Neural progenitor cell (in vitro differentiated cells): ENCODE data around the gene KIF21A. TPM values are rescaled to one million over a fixed set of nuclear protein-coding genes. Genes with fewer than 3 reads are reported as not detected.

Experiments used
- DNase-seq: peaks from one replicate; pipeline ENCODE4 v3.0.0-alpha.2; 2016; ENCODE audit warnings: low spot score
- H2AFZ ChIP-seq: fragments of 200-600 bp; sonication (generic); replicated peaks from 2 replicates; pipeline ENCODE4 v1.6.1; 2016; ENCODE audit warnings: antibody characterized with exemption
- H3F3A ChIP-seq: fragments of 200-600 bp; sonication (generic); 2 replicates; pipeline ENCODE4 v1.6.1; 2016; ENCODE audit warnings: antibody characterized with exemption, low read depth
- H3K27ac ChIP-seq: fragments of 200-600 bp; sonication (generic); 2 replicates; pipeline ENCODE4 v1.5.1; 2016; ENCODE audit warnings: mild to moderate bottlenecking
- H3K27me3 ChIP-seq: fragments of 200-600 bp; sonication (generic); 2 replicates; pipeline ENCODE4 v1.6.1; 2016; ENCODE audit warnings: mild to moderate bottlenecking, moderate library complexity
- H3K36me3 ChIP-seq: fragments of 200-600 bp; sonication (generic); 2 replicates; pipeline ENCODE4 v1.5.1; 2016
- H3K4me1 ChIP-seq: fragments of 200-600 bp; sonication (generic); 2 replicates; pipeline ENCODE4 v1.6.1; 2016; ENCODE audit warnings: mixed run types
- H3K4me2 ChIP-seq: fragments of 200-600 bp; sonication (generic); 2 replicates; pipeline ENCODE4 v1.6.1; 2016
- H3K4me3 ChIP-seq: fragments of 200-600 bp; sonication (generic); 2 replicates; pipeline ENCODE4 v1.5.1; 2016
- H3K79me2 ChIP-seq: fragments of 200-600 bp; sonication (generic); 2 replicates; pipeline ENCODE4 v1.6.1; 2016; ENCODE audit warnings: low read depth
- H3K9ac ChIP-seq: fragments of 200-600 bp; sonication (generic); 2 replicates; pipeline ENCODE4 v1.6.1; 2016
- H3K9me3 ChIP-seq: fragments of 200-600 bp; sonication (generic); 2 replicates; pipeline ENCODE4 v1.5.1; 2016; ENCODE audit warnings: low read depth
- H4K20me1 ChIP-seq: fragments of 200-600 bp; sonication (generic); 2 replicates; pipeline ENCODE4 v1.6.1; 2016; ENCODE audit warnings: low read depth
- H3K27ac Mint-ChIP-seq: 3 replicates; pipeline ENCODE4 v1.8.0; 2021; ENCODE audit warnings: mixed read lengths
- H3K27me3 Mint-ChIP-seq: 2 replicates; pipeline ENCODE4 v1.8.0; 2022; ENCODE audit warnings: low read depth, mild to moderate bottlenecking, inconsistent platforms, moderate library complexity, mixed read lengths; ENCODE audit not compliant: insufficient read depth
- H3K36me3 Mint-ChIP-seq: 3 replicates; pipeline ENCODE4 v1.8.0; 2021; ENCODE audit warnings: mixed read lengths
- H3K4me1 Mint-ChIP-seq: 3 replicates; pipeline ENCODE4 v1.8.0; 2021; ENCODE audit warnings: mixed read lengths
- H3K4me3 Mint-ChIP-seq: 3 replicates; pipeline ENCODE4 v1.8.0; 2021; ENCODE audit warnings: mild to moderate bottlenecking, moderate library complexity, mixed read lengths
- H3K9me3 Mint-ChIP-seq: 3 replicates; pipeline ENCODE4 v1.8.0; 2020; ENCODE audit warnings: mixed read lengths
- CTCF ChIP-seq: fragments of 200-600 bp; sonication (generic); IDR thresholded peaks from 2 replicates; pipeline ENCODE4 v1.5.1; 2017; ENCODE audit warnings: antibody characterized with exemption, mild to moderate bottlenecking
- EZH2 ChIP-seq: fragments of 200-600 bp; sonication (generic); IDR thresholded peaks from 2 replicates; pipeline ENCODE4 v1.6.1; 2017; ENCODE audit warnings: antibody characterized with exemption, mild to moderate bottlenecking, moderate library complexity
- EZH2phosphoT487 ChIP-seq: fragments of 200-600 bp; sonication (generic); IDR thresholded peaks from 2 replicates; pipeline ENCODE4 v1.6.1; 2017; ENCODE audit warnings: antibody characterized with exemption
- total RNA-seq: library from RNA; depleted of rRNA; stranded (reverse); fragments of >200 nt; gene quantifications from 2 replicates; pipeline ENCODE4 v1.2.3, GENCODE V29; 2015; ENCODE audit warnings: low replicate concordance

Gene KIF21A
- total RNA-seq, 1 donor from 2014 or later, result 54.2 TPM

GRCh38 chr12:39441189-39441962, 1.5 kb downstream of the KIF21A start:
- H3K27ac ChIP-seq, result no peak overlapping the region
- TF ChIP-seq EZH2, result no peak
- TF ChIP-seq CTCF, result no peak
- no peak for TF ChIP-seq EZH2phosphoT487
- H4K20me1 ChIP-seq, result peaks cover 29% of the 10 kb centered on the region
- H3K36me3 ChIP-seq, result no peaks in the 10 kb centered on the region
- Mint-ChIP-seq H3K4me1 (peaks cover 28% of the 10 kb centered on the region), H3K27me3 (peaks cover 5% of the 10 kb centered on the region), H3K4me3 (peak overlapping the region; percentile 97), H3K27ac (peak overlapping the region; percentile 93), H3K9me3 (peaks cover 1% of the 10 kb centered on the region), H3K36me3 (peaks cover 5% of the 10 kb centered on the region)
- peaks cover 34% of the 10 kb centered on the region for H3K4me1 ChIP-seq
- H2AFZ ChIP-seq, result no peak overlapping the region
- peak overlapping the region; percentile 94 for H3K4me3 ChIP-seq
- H3K4me2 ChIP-seq, result peak overlapping the region; percentile 97
- H3F3A ChIP-seq, result peaks cover 35% of the 10 kb centered on the region
- no peaks in the 10 kb centered on the region for H3K27me3 ChIP-seq
- no peak for DNase-seq
- H3K9me3 ChIP-seq, result no peaks in the 10 kb centered on the region
- H3K79me2 ChIP-seq, result peaks cover 61% of the 10 kb centered on the region
- H3K9ac ChIP-seq, result peak overlapping the region; percentile 57

GRCh38 chr12:39440781-39441180, 2.1 kb downstream of the KIF21A start:
- Histone ChIP-seq H3K4me2 (peak overlapping the region; percentile 97), H3K9ac (no peak overlapping the region), H2AFZ (no peak overlapping the region), H3K27me3 (no peaks in the 10 kb centered on the region), H3K27ac (no peak overlapping the region), H3F3A (peaks cover 35% of the 10 kb centered on the region), H3K79me2 (peaks cover 65% of the 10 kb centered on the region), H3K9me3 (no peaks in the 10 kb centered on the region), H3K4me3 (peak overlapping the region; percentile 94), H3K36me3 (no peaks in the 10 kb centered on the region), H4K20me1 (peaks cover 29% of the 10 kb centered on the region), H3K4me1 (peaks cover 34% of the 10 kb centered on the region)
- Mint-ChIP-seq H3K4me1 (peaks cover 29% of the 10 kb centered on the region), H3K36me3 (peaks cover 5% of the 10 kb centered on the region), H3K27ac (peak overlapping the region; percentile 92), H3K27me3 (peaks cover 3% of the 10 kb centered on the region), H3K9me3 (peaks cover 2% of the 10 kb centered on the region), H3K4me3 (peak overlapping the region; percentile 97)
- no peak for TF ChIP-seq CTCF
- TF ChIP-seq EZH2, result no peak
- no peak for TF ChIP-seq EZH2phosphoT487
- peak; percentile 21 for DNase-seq

GRCh38 chr12:39440101-39440500, 2.8 kb downstream of the KIF21A start:
- Mint-ChIP-seq H3K4me3 (peak overlapping the region; percentile 97), H3K36me3 (peaks cover 5% of the 10 kb centered on the region), H3K9me3 (peaks cover 2% of the 10 kb centered on the region), H3K4me1 (peaks cover 29% of the 10 kb centered on the region), H3K27me3 (peaks cover 3% of the 10 kb centered on the region), H3K27ac (no peak overlapping the region)
- no peaks in the 10 kb centered on the region for H3K9me3 ChIP-seq
- DNase-seq, result no peak
- H3K4me2 ChIP-seq, result peak overlapping the region; percentile 97
- H4K20me1 ChIP-seq, result peaks cover 29% of the 10 kb centered on the region
- peaks cover 72% of the 10 kb centered on the region for H3K79me2 ChIP-seq
- H2AFZ ChIP-seq, result no peak overlapping the region
- peaks cover 35% of the 10 kb centered on the region for H3F3A ChIP-seq
- H3K9ac ChIP-seq, result no peak overlapping the region
- H3K36me3 ChIP-seq, result no peaks in the 10 kb centered on the region
- H3K4me1 ChIP-seq, result peaks cover 34% of the 10 kb centered on the region
- TF ChIP-seq CTCF (no peak), EZH2phosphoT487 (no peak), EZH2 (no peak)
- no peak overlapping the region for H3K27ac ChIP-seq
- H3K4me3 ChIP-seq, result no peak overlapping the region
- no peaks in the 10 kb centered on the region for H3K27me3 ChIP-seq
